Stimulated activated CD4-positive, alpha-beta T cell treated with anti-CD3 and anti-CD28 coated beads, Interleukin-12 subunit alpha, Interleukin-12 subunit beta, amount 100 ng/mL, for 4 hours (primary cell): ENCODE results near the gene KCNK18.

Experiments used
- DNase-seq: peaks from one replicate; pipeline ENCODE4 v3.0.0-alpha.2; 2020

Gene KCNK18

GRCh38 chr10:117254774-117255735, 57.8 kb downstream of the KCNK18 start:
- no peak for DNase-seq

GRCh38 chr10:117255835-117256460, 58.7 kb downstream of the KCNK18 start:
- no peak for DNase-seq

GRCh38 chr10:117256910-117257309, 59.6 kb downstream of the KCNK18 start:
- DNase-seq, result no peak

- no peak for DNase-seq
These were observed 60.4 kb downstream of the KCNK18 start for GRCh38 chr10:117257721-117258120.

- DNase-seq, result no peak
These were observed 62.0 kb downstream of the KCNK18 start for GRCh38 chr10:117259279-117259678.
